ENCODE measurements around the gene FNBP1L.

DNA sequence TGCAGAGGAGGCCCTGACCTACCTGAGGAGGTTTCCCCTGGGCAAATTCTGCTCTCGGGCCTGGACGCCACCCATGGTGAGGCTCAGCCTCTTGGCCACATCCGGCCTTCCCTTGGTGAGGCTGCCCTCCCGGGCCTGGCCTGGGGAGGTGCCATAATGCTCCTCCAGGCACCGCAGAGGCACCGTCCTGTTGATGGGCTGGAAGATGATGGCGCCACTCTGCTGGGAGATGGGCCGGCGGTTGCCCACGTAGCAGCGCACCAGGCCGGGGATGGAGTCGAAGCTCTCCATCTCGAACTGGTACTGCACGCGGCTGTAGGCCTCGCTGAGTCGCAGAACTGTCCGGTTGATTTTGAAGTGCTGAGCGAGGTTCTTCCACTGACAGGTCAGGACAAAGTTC lies 141.0 kb downstream of the FNBP1L start:
- TF ChIP-seq, protein P1, sequence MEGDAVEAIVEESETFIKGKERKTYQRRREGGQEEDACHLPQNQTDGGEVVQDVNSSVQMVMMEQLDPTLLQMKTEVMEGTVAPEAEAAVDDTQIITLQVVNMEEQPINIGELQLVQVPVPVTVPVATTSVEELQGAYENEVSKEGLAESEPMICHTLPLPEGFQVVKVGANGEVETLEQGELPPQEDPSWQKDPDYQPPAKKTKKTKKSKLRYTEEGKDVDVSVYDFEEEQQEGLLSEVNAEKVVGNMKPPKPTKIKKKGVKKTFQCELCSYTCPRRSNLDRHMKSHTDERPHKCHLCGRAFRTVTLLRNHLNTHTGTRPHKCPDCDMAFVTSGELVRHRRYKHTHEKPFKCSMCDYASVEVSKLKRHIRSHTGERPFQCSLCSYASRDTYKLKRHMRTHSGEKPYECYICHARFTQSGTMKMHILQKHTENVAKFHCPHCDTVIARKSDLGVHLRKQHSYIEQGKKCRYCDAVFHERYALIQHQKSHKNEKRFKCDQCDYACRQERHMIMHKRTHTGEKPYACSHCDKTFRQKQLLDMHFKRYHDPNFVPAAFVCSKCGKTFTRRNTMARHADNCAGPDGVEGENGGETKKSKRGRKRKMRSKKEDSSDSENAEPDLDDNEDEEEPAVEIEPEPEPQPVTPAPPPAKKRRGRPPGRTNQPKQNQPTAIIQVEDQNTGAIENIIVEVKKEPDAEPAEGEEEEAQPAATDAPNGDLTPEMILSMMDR (conservative IDR thresholded peaks at IDR 0.05): no peak
- TF ChIP-seq ZFX (IDR thresholded peaks at IDR 0.05): no peak

Measured in C4-2B (cell line).